GM12864 (cell line): ENCODE measurements around the gene PRR3.
"Not testable (repeated sequence)": the region's sequence is repeated elsewhere in the genome, so short reads cannot be mapped to it uniquely, and the experiment has no call there.

Experiments used
- DNase-seq: peaks from one replicate; pipeline ENCODE4 v3.0.0-alpha.2; 2011; ENCODE audit warnings: low read depth
- H3K4me3 ChIP-seq: 2 replicates; pipeline ENCODE4 v1.5.1; 2011; ENCODE audit warnings: mild to moderate bottlenecking, low read depth, low read length, control low read depth
- CTCF ChIP-seq: IDR thresholded peaks from 2 replicates; pipeline ENCODE4 v1.5.1; 2011; ENCODE audit warnings: low read depth, mild to moderate bottlenecking, moderate library complexity, low read length, control low read depth, inconsistent platforms; ENCODE audit errors: missing control alignments

PRR3 gene

GRCh38 chr6:30515106-30515505 lies 42.0 kb upstream of the PRR3 start:
- TF ChIP-seq CTCF, result no peak
- DNase-seq, result no peak
- H3K4me3 ChIP-seq, result no peak overlapping the region; the same call in 1 of the 2 replicates

DNA sequence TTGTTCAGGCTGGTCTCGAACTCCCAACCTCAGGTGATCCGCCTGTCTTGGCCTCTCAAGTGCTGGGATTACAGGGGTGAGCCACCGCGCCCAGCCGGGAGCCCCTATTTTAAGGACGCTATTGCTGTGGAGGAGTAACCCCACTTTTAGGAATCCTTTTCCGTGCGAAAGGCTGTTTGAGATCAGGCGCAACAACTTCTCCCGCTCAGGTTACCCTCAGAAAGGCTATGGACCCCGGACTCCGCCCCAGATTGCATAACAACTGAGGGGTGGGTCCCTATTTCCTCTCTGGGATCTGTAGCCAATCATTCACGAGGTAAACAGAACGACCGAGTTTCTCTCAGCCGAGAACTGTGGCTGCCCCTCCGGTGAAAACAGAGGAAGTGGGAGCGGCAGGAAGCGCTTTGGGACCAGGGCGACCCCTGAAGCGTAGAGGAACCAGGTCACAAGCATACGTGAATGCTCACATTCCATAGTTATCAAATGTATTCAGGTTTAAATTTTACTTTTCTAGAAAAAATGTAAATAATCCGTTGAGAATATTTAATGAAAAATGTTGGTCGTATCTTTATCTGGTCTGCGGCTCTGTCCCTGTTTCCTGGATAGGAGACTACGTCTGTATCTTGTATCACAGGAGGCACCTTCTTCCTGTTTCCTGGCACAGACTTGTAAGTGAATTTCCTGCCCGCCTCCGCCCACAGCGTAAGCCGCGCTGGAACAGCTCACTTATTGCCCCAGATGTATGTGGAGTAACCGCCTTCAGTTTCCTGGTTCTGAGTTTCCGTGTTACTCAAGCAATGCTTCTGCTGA lies 40.9 kb upstream of the PRR3 start:
- peak overlapping the region; percentile 43 for H3K4me3 ChIP-seq
- DNase-seq, result peak; percentile 98
- TF ChIP-seq CTCF, result no peak

DNA sequence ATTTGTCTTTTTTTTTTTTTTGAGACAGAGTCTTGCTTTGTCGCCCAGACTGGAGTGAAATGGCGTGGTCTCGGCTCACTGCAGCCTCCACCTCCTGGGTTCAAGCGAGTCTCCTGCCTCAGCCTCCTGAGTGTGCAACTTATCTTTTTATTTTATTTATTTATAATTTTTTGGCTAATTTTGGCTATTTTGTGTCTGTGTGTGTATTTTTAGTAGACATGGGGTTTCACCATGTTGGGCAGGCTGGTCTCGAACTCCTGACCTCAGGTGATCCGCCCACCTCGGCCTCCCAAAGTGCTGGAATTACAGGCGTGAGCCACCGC lies 40.4 kb upstream of the PRR3 start:
- H3K4me3 ChIP-seq, result peak overlapping the region; percentile 43; the same call in 1 of the 2 replicates
- DNase-seq, result not testable (repeated sequence)

DNA sequence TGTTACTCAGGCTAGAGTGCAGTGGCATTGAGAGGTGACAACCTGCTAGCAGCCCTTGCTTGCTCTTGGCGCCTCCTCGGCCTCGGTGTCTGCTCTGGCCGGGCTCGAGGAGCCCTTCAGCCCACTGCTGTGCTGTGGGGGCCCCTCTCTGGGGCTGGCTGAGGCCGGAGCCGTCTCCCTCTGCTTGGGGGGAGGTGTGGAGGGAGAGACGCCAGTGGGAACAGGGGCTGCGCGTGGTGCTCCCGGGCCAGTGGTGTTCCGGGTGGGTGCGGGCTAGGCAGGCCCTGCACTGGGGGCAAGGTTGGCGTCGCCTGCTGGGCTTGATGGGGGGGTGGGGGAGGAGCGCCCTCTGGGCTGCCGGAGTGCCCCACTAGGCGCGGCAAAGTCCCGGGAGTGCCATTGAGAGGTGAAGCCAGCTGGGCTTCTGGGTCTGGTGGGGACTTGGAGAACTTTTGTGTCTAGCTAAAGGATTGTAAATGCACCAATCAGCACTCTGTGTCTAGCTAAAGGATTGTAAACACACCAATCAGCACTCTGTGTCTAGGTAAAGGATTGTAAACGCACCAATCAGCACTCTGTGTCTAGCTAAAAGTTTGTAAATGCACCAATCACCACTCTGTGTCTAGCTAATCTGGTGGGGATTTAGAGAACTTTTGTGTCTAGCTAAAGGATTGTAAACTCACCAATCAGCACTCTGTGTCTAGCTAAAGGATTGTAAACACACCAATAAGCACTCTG lies 39.2 kb upstream of the PRR3 start:
- not testable (repeated sequence) for H3K4me3 ChIP-seq, DNase-seq

- not testable (repeated sequence) for DNase-seq, H3K4me3 ChIP-seq
These were observed 38.5 kb upstream of the PRR3 start for GRCh38 chr6:30518505-30519145.

GRCh38 chr6:30520522-30520921 lies 36.6 kb upstream of the PRR3 start:
- TF ChIP-seq CTCF, result no peak
- H3K4me3 ChIP-seq, result no peak overlapping the region
- no peak for DNase-seq

GRCh38 chr6:30521082-30521481 lies 36.0 kb upstream of the PRR3 start:
- H3K4me3 ChIP-seq, DNase-seq: not testable (repeated sequence)

DNA sequence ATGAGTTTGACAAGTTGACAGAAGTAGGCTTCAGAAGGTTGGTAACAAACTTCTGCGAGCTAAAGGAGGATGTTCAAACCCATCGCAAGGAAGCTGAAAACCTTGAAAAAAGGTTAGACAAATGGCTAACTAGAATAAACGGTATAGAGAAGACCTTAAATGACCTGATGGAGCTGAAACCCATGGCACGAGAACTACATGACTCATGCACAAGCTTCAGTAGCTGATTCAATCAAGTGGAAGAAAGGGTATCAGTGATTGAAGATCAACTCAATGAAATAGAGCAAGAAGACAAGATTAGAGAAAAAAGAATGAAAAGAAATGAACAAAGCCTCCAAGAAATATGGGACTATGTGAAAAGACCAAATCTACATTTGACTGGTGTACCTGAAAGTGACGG lies 35.1 kb upstream of the PRR3 start:
- not testable (repeated sequence) for DNase-seq, H3K4me3 ChIP-seq

DNA sequence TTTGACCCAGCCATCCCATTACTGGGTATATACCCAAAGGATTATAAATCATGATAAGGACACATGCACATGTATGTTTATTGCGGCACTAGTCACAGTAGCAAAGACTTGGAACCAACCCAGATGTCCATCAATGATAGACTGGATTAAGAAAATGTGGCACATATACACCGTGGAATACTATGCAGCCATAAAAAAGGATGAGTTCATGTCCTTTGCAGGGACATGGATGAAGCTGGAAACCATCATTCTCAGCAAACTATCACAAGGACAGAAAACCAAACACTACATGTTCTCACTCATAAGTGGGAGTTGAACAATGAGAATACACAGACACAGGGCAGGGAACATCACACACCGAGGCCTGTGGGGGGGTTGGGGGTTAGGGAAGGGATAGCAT lies 30.7 kb upstream of the PRR3 start:
- DNase-seq, result not testable (repeated sequence)

GRCh38 chr6:30529349-30529875 lies 27.7 kb upstream of the PRR3 start:
- peak; percentile 78 for DNase-seq
- not testable (repeated sequence) for H3K4me3 ChIP-seq

More for the DNA sequence above, 30.7 kb upstream of the PRR3 start:
- not testable (repeated sequence) for H3K4me3 ChIP-seq
